H4 (cell line): Measurements from ENCODE around the gene COA1. TPM values are rescaled to one million over a fixed set of nuclear protein-coding genes. Genes with fewer than 3 reads are reported as not detected.
A peak's percentile ranks its signal among the peaks of the same experiment; 100 is the strongest.

ENCODE experiments used
- DNase-seq: peaks from one replicate; pipeline ENCODE4 v3.0.0-alpha.2; 2015; ENCODE audit warnings: low spot score
- total RNA-seq: library from RNA; depleted of rRNA; stranded (reverse); fragments of >200 nt; shearing (Covaris generic); gene quantifications from 2 replicates; pipeline ENCODE4 v1.2.3, GENCODE V29; 2014

COA1 gene
- total RNA-seq, 1 experiment from 2014 or later, result 154 TPM

- DNase-seq, result no peak
These were observed 75.3 kb downstream of the COA1 start for GRCh38 chr7:43653891-43654504.

- DNase-seq, result no peak
These were observed 75.9 kb downstream of the COA1 start for GRCh38 chr7:43653466-43653865.

- no peak for DNase-seq
These were observed 77.0 kb downstream of the COA1 start for GRCh38 chr7:43652364-43652763.

- no peak for DNase-seq
These were observed 78.8 kb downstream of the COA1 start for GRCh38 chr7:43650457-43651052.

GRCh38 chr7:43649755-43650274 lies 79.5 kb downstream of the COA1 start:
- DNase-seq, result peak; percentile 92

- DNase-seq, result peak; percentile 100
These were observed 80.6 kb downstream of the COA1 start for GRCh38 chr7:43648473-43649406.

GRCh38 chr7:43647673-43648472 lies 81.5 kb downstream of the COA1 start:
- DNase-seq, result peak; percentile 100

- peak; percentile 96 for DNase-seq
These were observed 82.0 kb downstream of the COA1 start for GRCh38 chr7:43647339-43647672.

GRCh38 chr7:43646603-43647338 lies 82.6 kb downstream of the COA1 start:
- peak; percentile 62 for DNase-seq

- no peak for DNase-seq
These were observed 83.6 kb downstream of the COA1 start for GRCh38 chr7:43645699-43646226.

GRCh38 chr7:43643846-43644245 lies 85.5 kb downstream of the COA1 start:
- no peak for DNase-seq

GRCh38 chr7:43642897-43643630 lies 86.3 kb downstream of the COA1 start:
- DNase-seq, result no peak

- no peak for DNase-seq
These were observed 88.6 kb downstream of the COA1 start for GRCh38 chr7:43640679-43641078.

GRCh38 chr7:43639858-43640491 lies 89.3 kb downstream of the COA1 start:
- no peak for DNase-seq

GRCh38 chr7:43637114-43637806 lies 92.1 kb downstream of the COA1 start:
- DNase-seq, result no peak

- no peak for DNase-seq
These were observed 93.2 kb downstream of the COA1 start for GRCh38 chr7:43636093-43636492.

GRCh38 chr7:43634384-43634783 lies 94.9 kb downstream of the COA1 start:
- DNase-seq, result no peak

GRCh38 chr7:43632746-43633145 lies 96.6 kb downstream of the COA1 start:
- DNase-seq, result no peak

GRCh38 chr7:43631559-43631958 lies 97.8 kb downstream of the COA1 start:
- no peak for DNase-seq
